ENCODE results near the gene IL27RA.
"Not testable (repeated sequence)": the region's sequence is repeated elsewhere in the genome, so short reads cannot be mapped to it uniquely, and the experiment has no call there.

IL27RA gene

DNA sequence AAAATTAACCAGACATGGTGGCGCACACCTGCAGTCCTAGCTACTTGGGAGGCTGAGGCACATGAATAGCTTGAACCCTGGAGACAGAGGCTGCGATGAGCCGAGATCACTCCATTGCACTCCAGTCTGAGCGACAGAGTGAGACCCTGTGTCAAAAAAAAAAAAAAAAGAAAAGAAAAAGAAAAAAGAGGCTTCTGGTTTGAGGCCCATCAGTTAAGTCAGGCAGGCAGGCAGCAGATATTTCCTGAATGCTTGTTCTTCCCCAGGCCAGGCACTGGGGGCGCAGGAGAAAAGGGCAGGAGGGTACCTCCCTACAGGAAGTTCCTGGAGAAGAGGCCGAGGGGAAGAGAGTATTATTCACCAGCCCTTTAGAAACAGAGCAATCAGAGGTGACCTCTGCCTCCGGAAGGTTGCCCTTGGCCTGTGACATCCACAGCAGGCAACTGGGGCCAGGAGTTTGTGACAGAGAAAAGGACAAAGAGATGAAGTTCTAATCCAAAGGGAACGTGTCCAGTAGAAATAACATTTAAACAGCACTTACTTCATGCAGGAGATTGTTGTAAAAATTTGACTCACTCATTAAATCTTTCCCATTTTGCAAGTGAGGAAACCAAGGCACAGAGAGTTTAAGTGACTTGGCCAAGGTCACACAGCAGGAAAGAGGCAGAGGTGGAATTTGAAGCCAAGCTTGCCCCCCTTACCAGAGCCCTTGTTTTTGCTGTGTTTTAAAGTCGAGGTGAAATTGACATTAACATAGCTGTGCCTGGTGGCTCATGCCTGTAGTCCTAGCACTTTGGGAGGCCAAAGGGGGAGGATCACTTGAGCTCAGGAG lies 7.9 kb upstream of the IL27RA start:
- POLR2A ChIA-PET (ENCODE audit: low non-redundant PET): interaction anchor here (0.7 kb wide), 1 partner anchor 174 kb away, joined by 6 read pairs; no protein-coding TSS in a partner anchor
- peak; percentile 54 for DNase-seq (ENCODE audit: low spot score)
- CTCF ChIA-PET: interaction anchor here (0.6 kb wide), 3 partner anchors 45 to 210 kb away, joined by 3 to 6 read pairs (median 3); no protein-coding TSS in a partner anchor
- H3K27ac ChIP-seq: peak overlapping the region; percentile 35; the same call in 1 of the 2 replicates
- TF ChIP-seq, protein P1, sequence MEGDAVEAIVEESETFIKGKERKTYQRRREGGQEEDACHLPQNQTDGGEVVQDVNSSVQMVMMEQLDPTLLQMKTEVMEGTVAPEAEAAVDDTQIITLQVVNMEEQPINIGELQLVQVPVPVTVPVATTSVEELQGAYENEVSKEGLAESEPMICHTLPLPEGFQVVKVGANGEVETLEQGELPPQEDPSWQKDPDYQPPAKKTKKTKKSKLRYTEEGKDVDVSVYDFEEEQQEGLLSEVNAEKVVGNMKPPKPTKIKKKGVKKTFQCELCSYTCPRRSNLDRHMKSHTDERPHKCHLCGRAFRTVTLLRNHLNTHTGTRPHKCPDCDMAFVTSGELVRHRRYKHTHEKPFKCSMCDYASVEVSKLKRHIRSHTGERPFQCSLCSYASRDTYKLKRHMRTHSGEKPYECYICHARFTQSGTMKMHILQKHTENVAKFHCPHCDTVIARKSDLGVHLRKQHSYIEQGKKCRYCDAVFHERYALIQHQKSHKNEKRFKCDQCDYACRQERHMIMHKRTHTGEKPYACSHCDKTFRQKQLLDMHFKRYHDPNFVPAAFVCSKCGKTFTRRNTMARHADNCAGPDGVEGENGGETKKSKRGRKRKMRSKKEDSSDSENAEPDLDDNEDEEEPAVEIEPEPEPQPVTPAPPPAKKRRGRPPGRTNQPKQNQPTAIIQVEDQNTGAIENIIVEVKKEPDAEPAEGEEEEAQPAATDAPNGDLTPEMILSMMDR (conservative IDR thresholded peaks at IDR 0.05; ENCODE audit: low read depth): peak; percentile 71

DNA sequence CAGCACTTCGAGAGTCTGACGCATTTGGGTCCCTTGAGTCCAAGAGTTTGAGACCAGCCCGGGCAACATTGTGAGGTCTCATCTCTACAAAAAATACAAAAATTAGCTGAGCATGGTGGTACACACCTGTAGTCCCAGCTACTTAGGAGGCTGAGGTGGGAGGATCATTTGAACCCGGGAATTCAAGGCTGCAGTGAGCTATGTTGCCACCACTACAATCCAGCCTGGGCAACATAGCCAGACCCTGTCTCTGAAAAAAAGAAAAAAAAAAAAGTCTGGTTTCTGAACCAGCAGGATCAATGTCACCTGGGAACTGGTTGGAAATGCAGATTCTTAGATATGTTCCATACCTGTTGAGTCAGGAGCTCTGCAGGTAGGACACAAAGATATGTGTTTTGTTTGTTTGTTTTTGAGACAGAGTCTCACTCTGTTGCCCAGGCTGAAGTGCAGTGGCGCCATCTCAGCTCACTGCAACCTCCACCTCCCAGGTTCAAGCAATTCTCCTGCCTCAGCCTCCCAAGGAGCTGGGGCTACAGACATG lies 4.8 kb upstream of the IL27RA start:
- H3K27ac ChIP-seq; POLR2A ChIA-PET (ENCODE audit: low non-redundant PET); DNase-seq (ENCODE audit: low spot score); CTCF ChIA-PET: not testable (repeated sequence)

- POLR2A ChIA-PET (ENCODE audit: low non-redundant PET): no interaction called here
- TF ChIP-seq, protein P1 (conservative IDR thresholded peaks at IDR 0.05; ENCODE audit: low read depth): no peak
- H3K27ac ChIP-seq: no peak within 1 kb of the TSS
- no peak for DNase-seq (ENCODE audit: low spot score)
- CTCF ChIA-PET: interaction anchor here (0.7 kb wide), 1 partner anchor 1141 kb away, joined by 6 read pairs; the partner anchor contains the start of gene KLF1
Measured at GRCh38 chr19:14027856-14028450, 3.6 kb upstream of the IL27RA start, which contains the start of gene RLN3. RLN3 (plus strand) TSS chr19:14028148; CDS start chr19:14028205, 57 bp downstream.

DNA sequence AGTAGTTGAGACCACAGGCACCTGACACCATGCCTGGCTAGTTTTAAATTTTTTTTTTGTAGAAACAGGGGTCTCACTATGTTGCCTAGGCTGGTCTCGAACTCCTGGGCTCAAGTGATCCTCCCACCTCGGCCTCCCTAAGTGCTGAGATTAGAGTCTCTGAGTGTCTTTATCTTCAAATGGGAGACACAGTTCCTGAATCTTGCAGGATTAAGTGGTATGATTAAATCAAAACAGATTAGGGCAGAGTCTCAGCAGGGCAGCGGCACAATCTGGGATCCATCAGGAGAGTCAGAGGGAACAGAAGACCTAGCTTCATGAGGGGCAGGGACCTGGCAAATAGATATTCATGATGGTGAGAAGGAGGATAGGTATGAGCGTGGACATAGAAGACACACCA lies 2.7 kb upstream of the IL27RA start:
- ChIA-PET CTCF (interaction anchor here (0.6 to 0.7 kb wide), 3 partner anchors 13 to 259 kb away, joined by 3 to 6 read pairs (median 4); no protein-coding TSS in a partner anchor), POLR2A (ENCODE audit: low non-redundant PET) (interaction anchor here (1.0 kb wide), 1 partner anchor 23 kb away, joined by 3 read pairs; the partner anchor contains the start of gene RFX1)

GRCh38 chr19:14030997-14031718 lies 404 bp upstream of the IL27RA start:
- ChIA-PET CTCF (interaction anchor here (0.5 to 1.2 kb wide), 9 partner anchors 9 to 241 kb away, joined by 3 to 8 read pairs (median 5); partner anchors contain the start of gene MISP3), POLR2A (ENCODE audit: low non-redundant PET) (no interaction called here)
- TF ChIP-seq, protein P1 (conservative IDR thresholded peaks at IDR 0.05; ENCODE audit: low read depth): no peak
- H3K27ac ChIP-seq: peak overlapping the region; percentile 60
- DNase-seq (ENCODE audit: low spot score): no peak

More for the DNA sequence above, 2.7 kb upstream of the IL27RA start:
- H3K27ac ChIP-seq: no peak overlapping the region
- DNase-seq (ENCODE audit: low spot score): no peak
- TF ChIP-seq, protein P1 (conservative IDR thresholded peaks at IDR 0.05; ENCODE audit: low read depth): no peak

- no peak for DNase-seq (ENCODE audit: low spot score)
- POLR2A ChIA-PET (ENCODE audit: low non-redundant PET): no interaction called here
- H3K27ac ChIP-seq: no peak overlapping the region
- TF ChIP-seq, protein P1 (conservative IDR thresholded peaks at IDR 0.05; ENCODE audit: low read depth): no peak
- CTCF ChIA-PET: no interaction called here
Measured at GRCh38 chr19:14033946-14034345, 2.4 kb downstream of the IL27RA start.

- CTCF ChIA-PET: not testable (repeated sequence)
Measured at GRCh38 chr19:14035159-14035558, 3.6 kb downstream of the IL27RA start.

More at GRCh38 chr19:14035159-14035558, 3.6 kb downstream of the IL27RA start:
- H3K27ac ChIP-seq; DNase-seq (ENCODE audit: low spot score); POLR2A ChIA-PET (ENCODE audit: low non-redundant PET): not testable (repeated sequence)

All from RWPE1 (cell line).